ENCODE measurements around the gene C2CD4A. TPM values are rescaled to one million over a fixed set of nuclear protein-coding genes. Genes with fewer than 3 reads are reported as not detected.
A peak's percentile ranks its signal among the peaks of the same experiment; 100 is the strongest.
"Not testable (repeated sequence)": the region's sequence is repeated elsewhere in the genome, so short reads cannot be mapped to it uniquely, and the experiment has no call there.

The C2CD4A gene
- under 1 TPM; 0.28 to 0.39 (median 0.37) TPM for polyA plus RNA-seq (ENCODE audit: insufficient read length in 4 of 4)

DNA sequence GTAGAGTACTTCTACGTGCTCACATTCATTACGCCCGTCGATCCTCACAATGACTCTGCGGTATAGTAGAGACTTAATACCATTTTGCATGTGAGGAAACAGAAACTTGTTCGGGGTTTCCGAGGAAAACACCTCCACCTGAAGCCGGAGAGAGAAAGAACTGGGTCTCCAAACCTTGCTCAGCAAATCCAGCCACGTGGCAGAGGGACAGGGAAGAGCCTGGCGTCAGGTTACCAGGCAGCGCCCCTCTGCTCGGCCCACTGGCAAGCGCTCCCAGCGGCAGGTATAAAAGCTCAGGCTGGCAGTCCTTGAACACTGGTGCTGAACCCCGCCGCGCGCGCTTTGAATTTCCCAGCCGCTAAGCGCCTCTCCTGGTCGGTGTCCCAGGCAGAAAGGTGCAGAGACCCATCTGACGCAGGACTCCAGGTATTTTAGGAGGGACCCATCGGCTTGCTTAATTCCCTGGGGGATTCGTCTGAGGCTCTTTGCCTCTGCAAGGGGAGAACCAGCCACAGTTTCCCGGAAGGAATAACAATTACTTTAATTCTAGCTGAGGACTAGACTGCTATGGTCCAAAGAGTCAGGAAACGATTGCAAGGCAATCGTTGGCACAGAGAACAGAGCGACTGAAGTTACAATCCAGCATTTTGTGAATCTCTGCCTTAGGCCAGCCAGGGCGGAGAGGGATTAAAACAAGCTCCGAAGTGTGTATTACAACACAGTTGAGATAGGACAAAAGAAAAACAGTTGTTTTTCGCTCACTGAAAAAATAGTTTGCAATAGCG lies at the start of gene C2CD4A:
Gene C2CD4A (plus strand): TSS at position 315 of the 785 bp plus-strand sequence. CDS start 637 bp downstream, outside the sequence.
- peak in 2 of 4 donors; percentile 67 to 73 for DNase-seq (ENCODE audit: low read depth in 4 of 4, low spot score in 3 of 4)

GRCh38 chr15:62020576-62021160 lies 46.1 kb upstream of the C2CD4A start:
- DNase-seq (ENCODE audit: low read depth in 4 of 4, low spot score in 3 of 4), result no peak

DNA sequence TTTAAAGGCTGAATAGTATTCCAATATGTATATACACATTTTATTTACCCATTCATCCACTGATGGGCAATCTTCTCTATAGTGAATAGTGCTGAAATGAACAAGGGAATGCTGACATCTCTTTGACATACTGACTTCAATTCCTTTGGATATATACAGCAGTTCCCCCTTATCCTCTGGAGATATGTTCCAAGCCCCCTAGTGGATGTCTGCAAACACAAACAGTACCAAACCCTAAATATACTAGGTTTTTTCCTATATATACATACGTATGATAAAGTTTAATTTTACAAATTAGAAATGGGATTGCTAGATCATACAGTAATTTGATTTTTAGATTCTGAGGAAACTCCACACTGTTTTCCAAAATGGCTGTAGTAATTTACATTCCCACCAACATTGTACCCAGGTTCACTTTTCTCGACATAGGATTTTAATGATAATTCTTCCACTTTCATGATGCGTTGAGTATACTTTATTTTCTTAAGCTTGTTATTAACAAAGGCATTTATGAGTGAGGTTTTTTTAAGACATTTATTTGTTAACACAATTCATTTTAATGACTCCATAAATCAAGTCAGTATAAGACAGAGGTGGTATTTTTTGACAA lies 44.7 kb upstream of the C2CD4A start:
- DNase-seq (ENCODE audit: low read depth in 4 of 4, low spot score in 3 of 4), result no peak

DNA sequence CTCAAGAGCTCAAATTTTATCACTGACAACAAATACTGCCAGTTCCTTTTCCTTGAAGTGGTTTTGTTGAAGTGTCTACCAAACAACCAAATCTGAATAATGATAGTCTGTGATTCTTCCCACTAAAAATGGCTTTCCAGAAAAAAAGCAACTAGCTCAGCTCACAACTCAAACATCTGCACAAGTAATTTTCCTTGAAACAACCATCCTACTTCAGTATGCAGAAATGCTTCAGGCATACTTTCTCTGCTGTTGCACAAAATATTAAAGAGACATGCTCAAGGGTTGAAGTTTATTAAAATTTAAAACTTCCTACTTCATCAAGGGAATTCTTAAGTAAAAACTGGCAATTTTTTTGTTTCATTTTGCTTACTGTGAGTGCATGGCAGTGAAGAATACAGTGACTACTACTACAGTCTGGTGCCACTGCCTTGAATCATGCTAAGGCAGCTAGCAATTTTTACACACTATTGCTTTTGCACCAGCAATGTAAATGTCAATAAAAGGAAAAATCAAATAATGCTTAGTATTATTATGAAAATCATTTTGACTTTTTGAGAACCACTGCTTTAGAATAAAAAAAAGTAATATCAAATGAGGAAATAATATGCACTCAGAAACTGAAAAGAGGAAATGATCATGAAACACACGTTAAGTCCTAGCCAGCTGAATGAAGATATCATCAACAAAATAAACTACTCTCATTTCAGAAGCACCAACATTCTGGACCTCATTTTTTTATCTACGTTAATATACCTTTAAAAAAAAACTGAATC lies 40.1 kb upstream of the C2CD4A start:
- no peak for DNase-seq (ENCODE audit: low read depth in 4 of 4, low spot score in 3 of 4)

- DNase-seq (ENCODE audit: low read depth in 4 of 4, low spot score in 3 of 4), result no peak
These were observed 39.6 kb upstream of the C2CD4A start for GRCh38 chr15:62027263-62027565.

DNA sequence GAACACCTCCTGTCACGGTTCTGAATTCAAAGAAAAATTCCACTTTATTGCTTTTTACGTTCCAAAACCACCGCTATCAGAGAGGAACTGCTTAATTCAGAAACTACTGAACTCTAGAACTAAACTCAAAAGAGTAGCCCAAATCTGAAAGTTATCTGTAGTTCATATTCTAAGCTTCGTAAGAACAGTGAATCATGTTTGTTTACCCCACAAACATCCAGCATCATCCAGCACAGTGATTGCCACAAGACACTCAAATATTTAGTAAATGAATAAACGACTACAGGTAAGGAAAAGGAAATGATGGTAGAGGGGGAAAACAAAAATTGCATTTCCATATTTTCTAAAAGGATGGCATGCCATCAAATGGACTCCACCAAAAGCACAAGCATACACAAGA lies 38.9 kb upstream of the C2CD4A start:
- no peak for DNase-seq (ENCODE audit: low read depth in 4 of 4, low spot score in 3 of 4)

DNA sequence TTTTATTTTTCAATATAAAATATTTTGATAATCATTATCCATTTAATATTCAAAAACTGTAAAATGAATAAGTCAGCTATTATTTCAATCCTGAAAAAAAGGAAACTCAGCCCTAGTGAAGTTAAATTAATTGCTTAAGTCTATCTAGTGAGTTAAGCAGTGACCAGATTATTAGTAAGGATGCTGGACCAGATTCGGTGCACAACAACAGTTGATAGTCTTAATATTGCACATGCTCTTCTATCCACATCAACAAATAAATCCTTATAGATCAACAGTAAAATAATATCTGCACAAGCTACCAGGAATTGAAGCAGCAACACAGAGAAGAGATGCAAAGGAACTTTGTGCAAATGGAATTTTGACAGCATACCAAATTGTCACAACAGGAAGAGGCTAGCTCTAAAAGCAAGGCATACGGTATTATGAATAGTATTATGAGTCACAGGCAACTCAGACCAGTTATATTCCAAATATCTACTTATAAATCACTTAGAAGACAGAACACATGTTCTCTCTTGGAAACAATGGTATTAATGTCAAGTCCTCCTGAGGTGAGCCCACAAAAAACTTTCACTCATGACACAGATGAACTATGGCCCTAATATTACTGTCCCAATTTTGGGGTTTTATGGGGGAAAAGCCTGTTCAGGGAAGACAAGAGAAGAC lies 31.4 kb upstream of the C2CD4A start:
- no peak for DNase-seq (ENCODE audit: low read depth in 4 of 4, low spot score in 3 of 4)

GRCh38 chr15:62046078-62046743 lies 20.6 kb upstream of the C2CD4A start:
- DNase-seq (ENCODE audit: low read depth in 4 of 4, low spot score in 3 of 4), result no peak

GRCh38 chr15:62047282-62047827 lies 19.4 kb upstream of the C2CD4A start:
- DNase-seq (ENCODE audit: low read depth in 4 of 4, low spot score in 3 of 4), result no peak

- not testable (repeated sequence) for DNase-seq (ENCODE audit: low read depth in 4 of 4, low spot score in 3 of 4)
These were observed 18.5 kb upstream of the C2CD4A start for GRCh38 chr15:62048254-62048653.

DNA sequence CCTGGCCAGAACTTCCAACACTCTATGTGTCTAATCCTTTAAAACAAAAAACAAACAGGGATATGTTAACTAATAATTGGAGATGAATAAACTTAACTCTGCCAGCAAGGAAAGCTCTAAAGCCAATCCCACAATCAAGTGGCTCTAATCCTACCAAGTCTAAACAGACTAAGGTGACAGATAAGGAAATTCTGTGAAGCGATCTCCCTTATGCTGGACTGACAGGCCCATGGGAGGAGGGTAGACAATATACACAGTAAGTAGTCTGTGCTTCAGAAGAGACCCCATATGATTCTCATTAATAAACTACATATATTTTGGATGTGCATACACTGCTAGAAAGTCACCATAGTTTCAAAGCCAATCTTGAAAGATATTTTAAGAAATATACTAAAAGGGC lies 16.7 kb upstream of the C2CD4A start:
- DNase-seq (ENCODE audit: low read depth in 4 of 4, low spot score in 3 of 4), result no peak

GRCh38 chr15:62051166-62051565 lies 15.6 kb upstream of the C2CD4A start:
- no peak for DNase-seq (ENCODE audit: low read depth in 4 of 4, low spot score in 3 of 4)

GRCh38 chr15:62052713-62053112 lies 14.1 kb upstream of the C2CD4A start:
- no peak for DNase-seq (ENCODE audit: low read depth in 4 of 4, low spot score in 3 of 4)

- DNase-seq (ENCODE audit: low read depth in 4 of 4, low spot score in 3 of 4), result no peak
These were observed 13.2 kb upstream of the C2CD4A start for GRCh38 chr15:62053439-62054085.

DNA sequence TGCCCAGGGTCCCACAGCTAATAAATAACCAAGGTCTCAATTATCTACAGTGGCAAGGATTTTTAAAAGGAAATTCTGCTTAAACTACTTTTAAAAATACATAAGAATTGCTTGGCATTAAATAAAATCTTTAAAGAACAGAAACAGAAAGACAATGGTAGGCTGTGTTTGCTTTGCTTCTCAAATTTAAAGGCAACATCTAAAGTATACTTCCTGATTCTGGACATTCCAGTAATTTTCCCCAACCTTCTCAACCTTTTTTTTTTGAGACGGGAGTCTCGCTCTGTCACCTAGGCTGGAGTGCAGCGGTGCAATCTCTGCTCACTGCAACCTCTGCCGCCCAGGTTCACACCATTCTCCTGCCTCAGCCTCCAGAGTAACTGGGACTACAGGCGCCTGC lies 11.8 kb upstream of the C2CD4A start:
- no peak for DNase-seq (ENCODE audit: low read depth in 4 of 4, low spot score in 3 of 4)

DNA sequence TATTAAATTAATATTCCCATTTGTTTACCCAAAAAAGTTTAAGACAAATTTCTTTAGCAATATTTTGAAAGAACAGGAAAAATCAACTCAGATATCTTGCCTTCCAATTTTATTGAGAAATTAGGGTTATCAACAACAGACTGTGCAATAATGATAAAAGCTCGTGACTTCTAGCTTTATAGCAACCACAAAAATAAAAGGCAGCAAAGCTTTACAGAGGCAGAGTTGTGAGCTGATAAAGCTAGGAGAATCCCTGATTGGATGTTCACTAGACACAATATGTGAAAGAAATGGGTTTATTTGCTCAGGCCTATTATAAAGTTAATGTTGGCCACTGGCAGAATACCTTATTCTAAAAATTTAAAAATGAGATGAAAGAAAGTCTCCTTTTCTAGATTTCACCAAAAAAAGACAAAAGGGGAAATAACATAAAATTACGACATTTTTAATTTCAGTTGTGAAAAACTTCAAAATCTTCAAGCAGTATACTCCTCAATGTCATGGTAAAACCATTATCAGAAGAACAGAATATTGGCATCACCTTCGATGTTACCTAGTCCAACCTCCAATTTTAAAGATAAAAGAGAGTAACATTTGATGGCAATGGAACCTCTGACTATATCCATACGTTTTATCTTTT lies 9.3 kb upstream of the C2CD4A start:
- DNase-seq (ENCODE audit: low read depth in 4 of 4, low spot score in 3 of 4), result no peak

DNA sequence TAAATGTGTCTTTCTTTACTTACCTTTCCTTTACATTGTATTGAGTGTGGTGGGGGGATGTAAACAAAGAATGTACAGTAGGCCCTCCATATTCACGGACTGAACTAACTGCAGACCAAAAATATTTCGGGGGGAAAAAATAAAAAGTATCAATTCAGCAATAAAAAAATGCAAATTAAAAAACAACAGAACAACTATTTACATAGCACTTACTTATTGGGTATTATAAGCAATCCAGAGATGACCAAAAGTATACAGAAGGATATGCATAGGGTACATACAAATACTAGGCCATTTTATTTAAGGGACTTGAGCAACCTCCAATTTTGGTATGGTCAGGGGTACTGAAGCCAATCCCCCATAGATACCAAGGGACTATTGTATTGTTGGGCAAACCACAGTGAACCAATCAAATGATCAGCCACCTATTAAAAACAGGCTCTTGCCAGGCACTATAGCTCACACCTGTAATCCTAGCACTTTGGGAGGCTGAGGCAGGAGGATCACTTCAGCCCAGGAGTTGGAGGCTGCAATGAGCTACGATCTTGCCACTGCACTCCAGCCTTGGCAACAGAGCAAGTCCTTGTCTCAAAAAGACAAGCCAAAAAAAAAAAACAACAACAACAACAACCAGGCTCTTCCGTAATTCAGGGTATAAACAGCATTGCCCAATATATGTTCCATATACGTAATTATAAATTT lies 8.3 kb upstream of the C2CD4A start:
- no peak for DNase-seq (ENCODE audit: low read depth in 4 of 4, low spot score in 3 of 4)

GRCh38 chr15:62059108-62059815 lies 7.5 kb upstream of the C2CD4A start:
- no peak for DNase-seq (ENCODE audit: low read depth in 4 of 4, low spot score in 3 of 4)
